ENCODE results near the gene SUMF1.

DNA sequence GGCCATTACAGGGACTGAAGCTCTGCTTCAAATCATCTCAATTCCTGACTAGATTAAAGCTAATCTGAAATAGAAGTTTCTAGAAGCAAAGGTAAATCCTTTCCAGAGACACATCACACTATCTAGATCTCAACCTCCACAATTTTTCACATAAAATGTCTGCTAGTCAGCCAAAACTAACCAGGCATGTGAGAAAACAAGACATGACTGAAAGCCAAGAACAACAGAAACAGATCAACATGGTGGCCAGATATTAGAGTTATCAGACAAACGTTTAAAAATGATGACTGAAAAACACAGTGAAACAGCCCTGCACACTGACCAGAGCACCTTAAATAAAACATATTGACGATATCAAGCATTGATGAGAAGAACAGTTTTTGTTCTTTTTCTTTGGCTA lies 59.1 kb downstream of the SUMF1 start:
- TF ChIP-seq, protein P1, sequence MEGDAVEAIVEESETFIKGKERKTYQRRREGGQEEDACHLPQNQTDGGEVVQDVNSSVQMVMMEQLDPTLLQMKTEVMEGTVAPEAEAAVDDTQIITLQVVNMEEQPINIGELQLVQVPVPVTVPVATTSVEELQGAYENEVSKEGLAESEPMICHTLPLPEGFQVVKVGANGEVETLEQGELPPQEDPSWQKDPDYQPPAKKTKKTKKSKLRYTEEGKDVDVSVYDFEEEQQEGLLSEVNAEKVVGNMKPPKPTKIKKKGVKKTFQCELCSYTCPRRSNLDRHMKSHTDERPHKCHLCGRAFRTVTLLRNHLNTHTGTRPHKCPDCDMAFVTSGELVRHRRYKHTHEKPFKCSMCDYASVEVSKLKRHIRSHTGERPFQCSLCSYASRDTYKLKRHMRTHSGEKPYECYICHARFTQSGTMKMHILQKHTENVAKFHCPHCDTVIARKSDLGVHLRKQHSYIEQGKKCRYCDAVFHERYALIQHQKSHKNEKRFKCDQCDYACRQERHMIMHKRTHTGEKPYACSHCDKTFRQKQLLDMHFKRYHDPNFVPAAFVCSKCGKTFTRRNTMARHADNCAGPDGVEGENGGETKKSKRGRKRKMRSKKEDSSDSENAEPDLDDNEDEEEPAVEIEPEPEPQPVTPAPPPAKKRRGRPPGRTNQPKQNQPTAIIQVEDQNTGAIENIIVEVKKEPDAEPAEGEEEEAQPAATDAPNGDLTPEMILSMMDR (IDR thresholded peaks at IDR 0.05 in 2 of 3, conservative IDR thresholded peaks at IDR 0.05 in 1 of 3; ENCODE audit: borderline replicate concordance in 1 of 3, insufficient read depth in 1 of 3, low read depth in 2 of 3, low read length in 2 of 3) = no peak
- TF ChIP-seq POLR2AphosphoS5 (IDR thresholded peaks at IDR 0.05; ENCODE audit: low read depth, low read length) (no peak), JUND (IDR thresholded peaks at IDR 0.05) (no peak), EZH2 (IDR thresholded peaks at IDR 0.05) (no peak), SIN3A (IDR thresholded peaks at IDR 0.05; ENCODE audit: low read depth) (no peak), POLR2A (IDR thresholded peaks at IDR 0.05; ENCODE audit: borderline replicate concordance, extremely low read depth, insufficient read depth, insufficient read length) (no peak), ZFX (IDR thresholded peaks at IDR 0.05) (no peak), SRF (IDR thresholded peaks at IDR 0.05; ENCODE audit: low read depth) (no peak), SP1 (IDR thresholded peaks at IDR 0.05; ENCODE audit: low read depth) (no peak), EGR1 (IDR thresholded peaks at IDR 0.05; ENCODE audit: low read depth) (no peak), EZH2phosphoT487 (IDR thresholded peaks at IDR 0.05; ENCODE audit: borderline replicate concordance) (no peak)
- TF ChIP-seq, protein P2, sequence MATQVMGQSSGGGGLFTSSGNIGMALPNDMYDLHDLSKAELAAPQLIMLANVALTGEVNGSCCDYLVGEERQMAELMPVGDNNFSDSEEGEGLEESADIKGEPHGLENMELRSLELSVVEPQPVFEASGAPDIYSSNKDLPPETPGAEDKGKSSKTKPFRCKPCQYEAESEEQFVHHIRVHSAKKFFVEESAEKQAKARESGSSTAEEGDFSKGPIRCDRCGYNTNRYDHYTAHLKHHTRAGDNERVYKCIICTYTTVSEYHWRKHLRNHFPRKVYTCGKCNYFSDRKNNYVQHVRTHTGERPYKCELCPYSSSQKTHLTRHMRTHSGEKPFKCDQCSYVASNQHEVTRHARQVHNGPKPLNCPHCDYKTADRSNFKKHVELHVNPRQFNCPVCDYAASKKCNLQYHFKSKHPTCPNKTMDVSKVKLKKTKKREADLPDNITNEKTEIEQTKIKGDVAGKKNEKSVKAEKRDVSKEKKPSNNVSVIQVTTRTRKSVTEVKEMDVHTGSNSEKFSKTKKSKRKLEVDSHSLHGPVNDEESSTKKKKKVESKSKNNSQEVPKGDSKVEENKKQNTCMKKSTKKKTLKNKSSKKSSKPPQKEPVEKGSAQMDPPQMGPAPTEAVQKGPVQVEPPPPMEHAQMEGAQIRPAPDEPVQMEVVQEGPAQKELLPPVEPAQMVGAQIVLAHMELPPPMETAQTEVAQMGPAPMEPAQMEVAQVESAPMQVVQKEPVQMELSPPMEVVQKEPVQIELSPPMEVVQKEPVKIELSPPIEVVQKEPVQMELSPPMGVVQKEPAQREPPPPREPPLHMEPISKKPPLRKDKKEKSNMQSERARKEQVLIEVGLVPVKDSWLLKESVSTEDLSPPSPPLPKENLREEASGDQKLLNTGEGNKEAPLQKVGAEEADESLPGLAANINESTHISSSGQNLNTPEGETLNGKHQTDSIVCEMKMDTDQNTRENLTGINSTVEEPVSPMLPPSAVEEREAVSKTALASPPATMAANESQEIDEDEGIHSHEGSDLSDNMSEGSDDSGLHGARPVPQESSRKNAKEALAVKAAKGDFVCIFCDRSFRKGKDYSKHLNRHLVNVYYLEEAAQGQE (IDR thresholded peaks at IDR 0.05; ENCODE audit: low read depth) = no peak
